Trophoblast cell (in vitro differentiated cells and primary cell): ENCODE measurements around the gene ZNF211.

Experiments
- DNase-seq, 2 donors: peaks; one replicate each; pipeline ENCODE4 v3.0.0-alpha.2; 2016
- H2AFZ ChIP-seq: 2 replicates; pipeline ENCODE4 v1.6.1; 2013; ENCODE audit warnings: low read length, moderate library complexity, mild to moderate bottlenecking; ENCODE audit not compliant: insufficient read depth, poor library complexity
- H2AK5ac ChIP-seq: 2 replicates; pipeline ENCODE4 v1.6.1; 2013; ENCODE audit warnings: mild to moderate bottlenecking, low read length
- H2BK120ac ChIP-seq: 2 replicates; pipeline ENCODE4 v1.6.1; 2013; ENCODE audit warnings: low read length, mild to moderate bottlenecking, moderate library complexity; ENCODE audit not compliant: insufficient read depth, poor library complexity
- H2BK12ac ChIP-seq: 2 replicates; pipeline ENCODE4 v1.6.1; 2013; ENCODE audit warnings: mild to moderate bottlenecking, low read length, moderate library complexity
- H2BK5ac ChIP-seq: 2 replicates; pipeline ENCODE4 v1.6.1; 2013; ENCODE audit warnings: low read length, low read depth, moderate library complexity, mild to moderate bottlenecking; ENCODE audit not compliant: poor library complexity
- H3K14ac ChIP-seq: 2 replicates; pipeline ENCODE4 v1.6.1; 2013; ENCODE audit warnings: mild to moderate bottlenecking, low read length
- H3K18ac ChIP-seq: 2 replicates; pipeline ENCODE4 v1.6.1; 2013; ENCODE audit warnings: mild to moderate bottlenecking, low read length
- H3K23ac ChIP-seq: 2 replicates; pipeline ENCODE4 v1.6.1; 2013; ENCODE audit warnings: low read length
- H3K27ac ChIP-seq: 2 replicates; pipeline ENCODE4 v1.5.1; 2013; ENCODE audit warnings: low read depth, mild to moderate bottlenecking, inconsistent platforms, low read length, moderate library complexity
- H3K27me3 ChIP-seq: 2 replicates; pipeline ENCODE4 v1.6.1; 2013; ENCODE audit warnings: inconsistent platforms, mild to moderate bottlenecking, low read length, moderate library complexity; ENCODE audit not compliant: insufficient read depth
- H3K36me3 ChIP-seq, 2 experiments: 1 replicate in 1 of 2; 2 replicates in 1 of 2; pipeline ENCODE4 v1.6.1; 2013; ENCODE audit warnings: low read length in 2 of 2, mild to moderate bottlenecking in 2 of 2, moderate library complexity in 1 of 2; ENCODE audit not compliant: insufficient read depth in 2 of 2, control insufficient read depth in 1 of 2
- H3K4ac ChIP-seq: 2 replicates; pipeline ENCODE4 v1.6.1; 2013; ENCODE audit warnings: low read depth, mild to moderate bottlenecking, low read length, moderate library complexity
- H3K4me1 ChIP-seq, 2 experiments: 1 replicate in 1 of 2; 2 replicates in 1 of 2; pipeline ENCODE4 v1.6.1; 2013; ENCODE audit warnings: low read length in 2 of 2, mild to moderate bottlenecking in 2 of 2, moderate library complexity in 1 of 2; ENCODE audit not compliant: insufficient read depth in 2 of 2, control insufficient read depth in 1 of 2
- H3K4me2 ChIP-seq: 2 replicates; pipeline ENCODE4 v1.6.1; 2013; ENCODE audit warnings: inconsistent platforms, mild to moderate bottlenecking, low read length, moderate library complexity
- H3K4me3 ChIP-seq: 2 replicates; pipeline ENCODE4 v1.5.1; 2013; ENCODE audit warnings: mild to moderate bottlenecking, low read depth, low read length, inconsistent platforms
- H3K79me1 ChIP-seq: one replicate; pipeline ENCODE4 v1.6.1; 2013; ENCODE audit warnings: low read length
- H3K79me2 ChIP-seq: 2 replicates; pipeline ENCODE4 v1.6.1; 2013; ENCODE audit warnings: low read length, mild to moderate bottlenecking; ENCODE audit not compliant: control insufficient read depth, insufficient read depth, poor library complexity
- H3K9ac ChIP-seq: 2 replicates; pipeline ENCODE4 v1.6.1; 2013; ENCODE audit warnings: mild to moderate bottlenecking, low read length
- H3K9me3 ChIP-seq: 2 replicates; pipeline ENCODE4 v1.6.1; 2013; ENCODE audit warnings: low read depth, mild to moderate bottlenecking, control low read depth, inconsistent platforms, low read length; ENCODE audit not compliant: insufficient read depth
- H4K12ac ChIP-seq: 2 replicates; pipeline ENCODE4 v1.6.1; 2013; ENCODE audit warnings: low read depth, mild to moderate bottlenecking, low read length, moderate library complexity
- H4K8ac ChIP-seq: 2 replicates; pipeline ENCODE4 v1.6.1; 2013; ENCODE audit warnings: low read depth, mild to moderate bottlenecking, low read length, moderate library complexity
- H4K91ac ChIP-seq: one replicate; pipeline ENCODE4 v1.6.1; 2013; ENCODE audit warnings: low read depth, mild to moderate bottlenecking, low read length, moderate library complexity
- WGBS: extraction: QIAGEN DNeasy Blood & Tissue Kit; methylation state at CpG from one replicate; pipeline ENCODE4 v1.1.7; 2013; ENCODE audit warnings: missing lambda C conversion rate; ENCODE audit not compliant: insufficient read length, insufficient coverage; ENCODE audit errors: extremely low coverage; 5-methylcytosine and 5-hydroxymethylcytosine counted together

The ZNF211 gene

DNA sequence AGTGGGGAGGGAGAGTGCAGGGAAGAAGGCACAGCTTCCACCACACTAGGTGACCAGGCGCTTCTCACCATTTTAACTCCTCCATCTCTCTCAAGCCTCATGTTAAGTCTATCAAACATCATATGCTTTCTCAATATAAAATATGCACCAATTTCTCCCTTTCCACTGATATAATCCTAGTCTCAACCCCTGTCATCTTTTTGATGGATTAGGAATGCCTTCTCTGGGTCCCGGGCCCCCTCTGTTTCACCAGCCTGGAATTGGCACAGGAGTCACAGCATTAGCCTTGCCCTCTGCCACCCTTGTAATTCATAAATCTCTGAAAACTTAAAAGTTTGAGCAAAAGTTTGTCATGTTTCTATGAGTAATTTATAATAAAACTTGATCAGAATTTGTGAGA lies 35.7 kb downstream of the ZNF211 start, which contains the start of gene ZSCAN4:
Gene ZSCAN4, plus strand, starts transcription at position 301 of the 400 bp plus-strand sequence. CDS start 7,211 bp downstream, outside the sequence.
- Histone ChIP-seq H3K27me3 (no peaks in the 10 kb centered on the region), H3K36me3 (no peaks in the 10 kb centered on the region), H3K79me2 (no peaks in the 10 kb centered on the region), H3K9ac (no peak within 1 kb of the TSS), H3K18ac (no peak within 1 kb of the TSS), H3K23ac (peak within 1 kb of the TSS; percentile 75), H2BK12ac (no peak within 1 kb of the TSS), H4K12ac (no peak within 1 kb of the TSS), H3K4ac (no peak within 1 kb of the TSS), H3K4me3 (no peak within 1 kb of the TSS), H3K14ac (no peak within 1 kb of the TSS), H2BK120ac (no peak within 1 kb of the TSS), H4K8ac (no peak within 1 kb of the TSS), H2AFZ (no peak within 1 kb of the TSS), H3K4me1 (no peaks in the 10 kb centered on the region), H3K9me3 (peaks cover 2% of the 10 kb centered on the region), H3K27ac (no peak within 1 kb of the TSS), H3K79me1 (peaks cover 3% of the 10 kb centered on the region), H2BK5ac (no peak within 1 kb of the TSS), H4K91ac (no peak within 1 kb of the TSS), H2AK5ac (no peak within 1 kb of the TSS), H3K4me2 (no peak within 1 kb of the TSS)
- no CpG with 5 or more reads among the region's 2 CpGs for WGBS
- no peak for DNase-seq

DNA sequence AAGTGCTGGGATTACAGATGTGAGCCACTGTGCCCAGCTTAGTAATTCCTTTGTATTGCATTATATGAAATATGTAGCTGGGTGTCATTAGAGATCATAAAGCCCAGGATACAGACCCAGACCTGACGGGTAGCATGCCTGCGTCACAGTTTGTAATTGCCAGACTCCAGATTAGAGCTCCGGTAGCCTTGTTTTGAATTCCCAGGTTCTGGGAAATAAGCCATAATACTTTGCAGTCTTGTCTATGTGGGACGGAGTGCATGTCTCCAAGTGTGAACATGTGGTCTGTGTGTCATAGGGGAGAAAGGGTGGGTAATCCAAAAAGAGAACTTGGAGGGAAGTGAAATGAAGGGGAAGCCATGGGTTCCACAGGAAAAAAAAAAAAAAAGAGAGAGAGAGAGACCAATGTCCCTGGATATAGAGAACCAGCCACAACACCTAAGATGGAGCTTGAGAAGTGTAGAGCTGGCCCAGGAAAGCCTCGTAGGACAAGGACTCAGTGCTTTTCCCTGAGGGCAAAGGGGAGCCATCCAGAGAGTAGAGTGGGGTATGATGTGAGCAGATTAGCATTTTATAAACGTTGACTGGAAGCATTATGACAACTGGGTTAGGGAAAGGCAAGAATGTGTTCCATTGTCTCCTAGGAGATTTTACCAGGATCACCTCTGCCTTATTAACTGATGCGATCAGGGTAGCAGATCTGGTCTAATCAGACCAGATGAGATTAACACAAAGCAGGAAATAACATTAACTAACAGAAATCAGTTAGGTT lies 38.3 kb downstream of the ZNF211 start:
- Histone ChIP-seq H2BK12ac (no peak overlapping the region), H3K4ac (no peak overlapping the region), H2BK5ac (no peak overlapping the region), H4K8ac (no peak overlapping the region), H3K4me2 (no peak overlapping the region), H3K36me3 (no peaks in the 10 kb centered on the region), H3K4me3 (no peak overlapping the region), H3K4me1 (no peaks in the 10 kb centered on the region), H3K18ac (no peak overlapping the region), H3K79me1 (no peaks in the 10 kb centered on the region), H3K27ac (no peak overlapping the region), H3K9me3 (peaks cover 2% of the 10 kb centered on the region), H3K23ac (no peak overlapping the region), H2BK120ac (no peak overlapping the region), H3K14ac (no peak overlapping the region), H2AK5ac (no peak overlapping the region), H3K79me2 (no peaks in the 10 kb centered on the region), H2AFZ (no peak overlapping the region), H4K12ac (no peak overlapping the region), H3K9ac (no peak overlapping the region), H3K27me3 (no peaks in the 10 kb centered on the region), H4K91ac (no peak overlapping the region)
- WGBS, result no CpG with 5 or more reads among the region's 7 CpGs
- DNase-seq, result peak; percentile 94 to 97

DNA sequence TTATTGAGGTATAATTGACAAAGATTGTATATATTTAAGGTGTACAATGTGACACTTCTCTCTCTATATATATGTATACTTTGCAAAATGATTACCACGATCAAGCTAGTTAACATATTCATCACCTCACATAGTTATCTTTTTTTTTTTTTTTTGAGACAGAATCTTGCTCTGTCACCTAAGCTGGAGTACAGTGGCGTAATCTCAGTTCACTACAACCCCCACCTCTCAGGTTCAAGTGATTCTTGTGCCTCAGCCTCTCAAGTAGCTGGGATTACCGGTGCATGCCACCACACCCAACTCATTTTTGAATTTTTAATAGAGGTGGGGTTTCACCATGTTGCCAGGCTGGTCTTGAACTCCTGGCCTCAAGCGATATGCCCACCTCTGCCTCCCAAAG lies 39.5 kb downstream of the ZNF211 start:
- Histone ChIP-seq H3K79me1 (no peaks in the 10 kb centered on the region), H3K4me1 (no peaks in the 10 kb centered on the region), H4K12ac (no peak overlapping the region), H3K27ac (no peak overlapping the region), H3K23ac (no peak overlapping the region), H3K27me3 (no peaks in the 10 kb centered on the region), H2AFZ (no peak overlapping the region), H4K91ac (no peak overlapping the region), H3K9me3 (peaks cover 2% of the 10 kb centered on the region), H3K4ac (no peak overlapping the region), H4K8ac (no peak overlapping the region), H2BK120ac (no peak overlapping the region), H3K18ac (no peak overlapping the region), H3K4me2 (no peak overlapping the region), H3K4me3 (no peak overlapping the region), H3K9ac (no peak overlapping the region), H2BK12ac (no peak overlapping the region), H2BK5ac (no peak overlapping the region), H2AK5ac (no peak overlapping the region), H3K36me3 (no peaks in the 10 kb centered on the region), H3K79me2 (no peaks in the 10 kb centered on the region), H3K14ac (no peak overlapping the region)
- no CpG with 5 or more reads among the region's 4 CpGs for whole genome bisulfite sequencing
- DNase-seq, result peak; percentile 68 to 76

DNA sequence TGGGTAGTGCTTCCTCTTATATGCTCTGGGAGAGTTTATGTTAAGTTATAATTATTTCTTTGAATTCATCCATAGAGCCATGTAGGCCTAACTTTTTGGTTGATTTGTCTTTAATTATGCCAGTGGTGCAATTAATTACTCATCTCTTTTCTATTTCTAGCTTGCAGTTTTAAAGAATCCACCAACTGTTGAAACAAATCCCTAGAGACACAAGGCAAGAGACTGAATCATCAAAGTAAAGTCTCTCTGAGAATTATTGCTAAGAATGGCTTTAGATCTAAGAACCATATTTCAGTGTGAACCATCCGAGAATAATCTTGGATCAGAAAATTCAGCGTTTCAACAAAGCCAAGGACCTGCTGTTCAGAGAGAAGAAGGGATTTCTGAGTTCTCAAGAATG lies 42.9 kb downstream of the ZNF211 start:
- Histone ChIP-seq H3K9me3 (no peaks in the 10 kb centered on the region), H3K14ac (no peak overlapping the region), H3K27ac (no peak overlapping the region), H3K4me3 (no peak overlapping the region), H2AK5ac (no peak overlapping the region), H3K79me1 (no peaks in the 10 kb centered on the region), H2AFZ (no peak overlapping the region), H4K8ac (no peak overlapping the region), H3K4me2 (no peak overlapping the region), H2BK12ac (no peak overlapping the region), H2BK120ac (no peak overlapping the region), H3K79me2 (no peaks in the 10 kb centered on the region), H3K9ac (no peak overlapping the region), H3K18ac (no peak overlapping the region), H4K12ac (no peak overlapping the region), H3K27me3 (peaks cover 4% of the 10 kb centered on the region), H3K23ac (no peak overlapping the region), H3K4ac (no peak overlapping the region), H3K36me3 (no peaks in the 10 kb centered on the region), H3K4me1 (no peaks in the 10 kb centered on the region), H2BK5ac (no peak overlapping the region), H4K91ac (no peak overlapping the region)
- no CpG with 5 or more reads among the region's 2 CpGs for WGBS
- DNase-seq, result no peak
